Kidney (tissue), 14 donors: ENCODE data around the gene ECT2. TPM values are rescaled to one million over a fixed set of nuclear protein-coding genes. Genes with fewer than 3 reads are reported as not detected.
"Not testable (repeated sequence)": the region's sequence is repeated elsewhere in the genome, so short reads cannot be mapped to it uniquely, and the experiment has no call there.

Source experiments
- DNase-seq, 5 donors: peaks; one replicate each; pipeline ENCODE4 v3.0.0-alpha.2; 2013 to 2020
- FAIRE-seq: peaks from 2 replicates; lab custom pipeline; 2012; peaks lifted over from hg19 to GRCh38; lab: Jason Lieb, UNC
- H3K27ac ChIP-seq, 2 donors: one replicate each; pipeline ENCODE4 v1.7.0; 2013; ENCODE audit warnings: low read depth in 2 of 2, low read length in 2 of 2, inconsistent platforms in 1 of 2
- H3K27me3 ChIP-seq: one replicate; pipeline ENCODE4 v1.7.1; 2013; ENCODE audit warnings: low read length, inconsistent platforms; ENCODE audit not compliant: control insufficient read depth, insufficient read depth
- H3K36me3 ChIP-seq, 3 donors: one replicate each; pipeline versions ENCODE4 v1.7.0 to v1.7.1; 2013; ENCODE audit warnings: low read length in 3 of 3, control low read depth in 1 of 3, inconsistent platforms in 1 of 3; ENCODE audit not compliant: insufficient read depth in 3 of 3, control insufficient read depth in 2 of 3
- H3K4me1 ChIP-seq, 3 donors: one replicate each; pipeline versions ENCODE4 v1.7.0 to v1.7.1; 2013; ENCODE audit warnings: low read length in 3 of 3, inconsistent platforms in 1 of 3, low read depth in 1 of 3; ENCODE audit not compliant: control insufficient read depth in 2 of 3, insufficient read depth in 2 of 3
- H3K4me3 ChIP-seq, 3 donors: one replicate each; pipeline versions ENCODE4 v1.7.0 to v1.8.1; 2013; ENCODE audit warnings: low read length in 3 of 3, control low read depth in 1 of 3, inconsistent platforms in 1 of 3
- H3K9ac ChIP-seq, 3 donors: one replicate each; pipeline versions ENCODE4 v1.7.0 to v1.7.1; 2013; ENCODE audit warnings: low read length in 3 of 3, control low read depth in 1 of 3, inconsistent platforms in 1 of 3
- H3K9me3 ChIP-seq, 3 donors: one replicate each; pipeline versions ENCODE4 v1.7.0 to v1.7.1; 2013; ENCODE audit warnings: low read length in 3 of 3, control low read depth in 1 of 3, inconsistent platforms in 1 of 3; ENCODE audit not compliant: control insufficient read depth in 2 of 3, insufficient read depth in 1 of 3
- intact Hi-C: fragments of 100-400 bp; cut with DNase I; formaldehyde crosslinking; loops from one replicate; pipeline ENCODE4 v1.11.1; 2022
- polyA plus RNA-seq: library from polyadenylated mRNA; stranded (reverse); fragments of 350-450 nt; fragmentation: Illumina TruSeq; extraction: RNeasy Lipid Tissue Mini Kit (QIAGEN cat#74804); gene quantifications from one replicate; pipeline ENCODE4 v1.2.3, GENCODE V29; 2014; ENCODE audit warnings: low read depth, low replicate concordance; ENCODE audit not compliant: insufficient read depth
- total RNA-seq: library from RNA; stranded (reverse); fragmentation: NEBNext Ultra II Directional; extraction: Animal tissue kit (Norgen Biotek cat#: 25700); gene quantifications from one replicate; pipeline ENCODE4 v1.2.1, GENCODE V29; 2021
- TF ChIP-seq, protein P1 (sequence below): IDR thresholded peaks from 3 replicates; pipeline ENCODE4 v1.5.1; 2012; ENCODE audit warnings: mild to moderate bottlenecking, moderate library complexity, borderline replicate concordance; ENCODE audit not compliant: insufficient read depth; ENCODE audit errors: extremely low read depth
- donor health status: control.
- donor health status: control.
- donor health status: control.
- donor health status: control.
- donor health status: control.
- donor health status: DM: yes; HTN: yes; CAD: no.
- donor health status: Normal renal cell carcinoma (clear cell type).

ECT2 gene
- total and polyA plus RNA-seq, 2 donors from 2014 or later, result 2.4 to 15.5 TPM

DNA sequence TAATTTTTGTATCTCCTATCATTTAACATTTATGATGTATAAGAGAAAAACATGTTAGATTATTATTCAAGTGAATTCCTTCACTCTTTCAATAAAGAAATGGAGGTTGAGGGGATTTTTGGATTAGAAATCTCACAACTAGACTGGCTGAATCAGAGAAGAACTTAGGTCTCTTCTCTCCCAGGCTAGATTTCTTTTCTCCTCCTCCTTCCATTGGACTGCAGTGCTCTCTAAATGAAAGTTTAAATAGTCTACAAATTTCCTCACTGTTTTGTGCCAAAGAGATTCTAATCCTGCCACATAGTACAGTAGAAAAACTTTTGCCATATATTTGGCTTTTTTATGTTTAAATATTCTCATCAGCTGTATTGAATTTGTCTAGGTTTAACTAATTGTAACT, 65.8 kb downstream of the ECT2 start:
- DNase-seq, result no peak
- no peak overlapping the region for H3K9ac ChIP-seq
- no peak overlapping the region for H3K4me3 ChIP-seq
- no peaks in the 10 kb centered on the region for H3K27me3 ChIP-seq
- no peaks in the 10 kb centered on the region for H3K9me3 ChIP-seq
- no peaks in the 10 kb centered on the region for H3K36me3 ChIP-seq
- intact Hi-C loops, result no loop called here
- H3K27ac ChIP-seq, result no peak overlapping the region
- H3K4me1 ChIP-seq, result no peaks in the 10 kb centered on the region
- TF ChIP-seq, protein P1, sequence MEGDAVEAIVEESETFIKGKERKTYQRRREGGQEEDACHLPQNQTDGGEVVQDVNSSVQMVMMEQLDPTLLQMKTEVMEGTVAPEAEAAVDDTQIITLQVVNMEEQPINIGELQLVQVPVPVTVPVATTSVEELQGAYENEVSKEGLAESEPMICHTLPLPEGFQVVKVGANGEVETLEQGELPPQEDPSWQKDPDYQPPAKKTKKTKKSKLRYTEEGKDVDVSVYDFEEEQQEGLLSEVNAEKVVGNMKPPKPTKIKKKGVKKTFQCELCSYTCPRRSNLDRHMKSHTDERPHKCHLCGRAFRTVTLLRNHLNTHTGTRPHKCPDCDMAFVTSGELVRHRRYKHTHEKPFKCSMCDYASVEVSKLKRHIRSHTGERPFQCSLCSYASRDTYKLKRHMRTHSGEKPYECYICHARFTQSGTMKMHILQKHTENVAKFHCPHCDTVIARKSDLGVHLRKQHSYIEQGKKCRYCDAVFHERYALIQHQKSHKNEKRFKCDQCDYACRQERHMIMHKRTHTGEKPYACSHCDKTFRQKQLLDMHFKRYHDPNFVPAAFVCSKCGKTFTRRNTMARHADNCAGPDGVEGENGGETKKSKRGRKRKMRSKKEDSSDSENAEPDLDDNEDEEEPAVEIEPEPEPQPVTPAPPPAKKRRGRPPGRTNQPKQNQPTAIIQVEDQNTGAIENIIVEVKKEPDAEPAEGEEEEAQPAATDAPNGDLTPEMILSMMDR, result no peak
- no peak for FAIRE-seq

DNA sequence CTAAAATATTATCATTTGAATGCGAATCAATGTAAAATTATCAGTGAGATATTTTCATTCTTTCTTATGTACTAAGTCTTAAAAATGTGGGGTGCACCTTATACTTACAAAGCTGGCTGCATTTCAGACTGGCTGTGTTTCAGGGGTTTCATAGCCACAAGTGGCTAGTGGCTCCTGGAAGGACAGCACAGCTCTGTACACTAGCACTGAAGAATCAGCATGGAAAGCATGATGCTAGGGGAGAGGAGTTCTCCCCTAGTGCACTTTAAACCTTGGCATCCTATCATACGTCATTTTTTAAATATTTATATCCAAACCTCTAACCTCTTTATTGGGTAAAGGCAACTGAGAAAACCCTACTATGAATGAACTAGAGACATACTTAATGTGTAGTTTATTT, 66.4 kb downstream of the ECT2 start:
- Histone ChIP-seq H3K27me3 (no peaks in the 10 kb centered on the region), H3K4me3 (no peak overlapping the region), H3K9me3 (no peaks in the 10 kb centered on the region), H3K36me3 (no peaks in the 10 kb centered on the region), H3K9ac (no peak overlapping the region), H3K27ac (no peak overlapping the region), H3K4me1 (no peaks in the 10 kb centered on the region)
- TF ChIP-seq, protein P1, result no peak
- intact Hi-C loops, result no loop called here
- FAIRE-seq (no peak), DNase-seq (no peak)

- intact Hi-C loops, result no loop called here
- H3K9me3 ChIP-seq, result no peaks in the 10 kb centered on the region
- no peaks in the 10 kb centered on the region for H3K4me1 ChIP-seq
- DNase-seq, result no peak
- H3K4me3 ChIP-seq, result no peak overlapping the region
- FAIRE-seq, result no peak
- no peak overlapping the region for H3K27ac ChIP-seq
- TF ChIP-seq, protein P1, result no peak
- no peaks in the 10 kb centered on the region for H3K27me3 ChIP-seq
- no peaks in the 10 kb centered on the region for H3K36me3 ChIP-seq
- H3K9ac ChIP-seq, result no peak overlapping the region
Measured at GRCh38 chr3:172820492-172820891, 70.0 kb downstream of the ECT2 start.

DNA sequence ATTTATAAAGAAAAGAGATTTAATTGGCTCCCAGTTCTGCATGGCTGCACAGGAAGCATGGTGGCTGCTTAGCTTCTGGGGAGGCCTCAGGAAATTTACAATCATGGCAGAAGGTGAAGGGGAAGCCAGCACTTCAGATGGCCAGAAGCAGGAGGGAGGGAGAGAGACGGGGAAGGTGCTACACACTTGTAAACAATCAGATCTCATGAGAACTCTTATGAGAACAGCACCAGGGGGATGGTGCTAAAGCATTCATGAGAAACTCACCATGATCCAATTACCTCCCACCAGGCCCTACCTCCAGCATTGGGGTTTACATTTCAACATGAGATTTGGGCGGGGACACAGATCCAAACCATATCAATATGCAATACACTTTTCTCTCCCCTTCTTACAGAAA, 73.7 kb downstream of the ECT2 start:
- TF ChIP-seq, protein P1, result no peak
- Histone ChIP-seq H3K9me3 (no peaks in the 10 kb centered on the region), H3K27ac (no peak overlapping the region), H3K4me3 (no peak overlapping the region), H3K4me1 (no peaks in the 10 kb centered on the region), H3K9ac (no peak overlapping the region), H3K36me3 (no peaks in the 10 kb centered on the region), H3K27me3 (no peaks in the 10 kb centered on the region)
- intact Hi-C loops, result no loop called here
- DNase-seq, result peak in 2 of 5 donors; percentile 12 to 14
- no peak for FAIRE-seq

- intact Hi-C loops, H3K9ac ChIP-seq, FAIRE-seq, H3K36me3 ChIP-seq, H3K4me3 ChIP-seq, H3K27me3 ChIP-seq, DNase-seq, H3K9me3 ChIP-seq, H3K4me1 ChIP-seq, H3K27ac ChIP-seq: not testable (repeated sequence)
Measured at GRCh38 chr3:172827231-172827630, 76.7 kb downstream of the ECT2 start.
